Nephron (organoid): ENCODE measurements around the gene BRINP2.

Experiments used
- H3K27ac Mint-ChIP-seq, 3 experiments: 2 replicates each; pipeline ENCODE4 v1.8.0; 2020; ENCODE audit warnings: mixed read lengths in 3 of 3, mild to moderate bottlenecking in 2 of 3, moderate library complexity in 1 of 3
- H3K27me3 Mint-ChIP-seq: 2 replicates; pipeline ENCODE4 v1.8.0; 2021; ENCODE audit warnings: low read depth, mild to moderate bottlenecking, moderate library complexity, mixed read lengths
- H3K36me3 Mint-ChIP-seq: 2 replicates; pipeline ENCODE4 v1.8.0; 2020; ENCODE audit warnings: low read depth, mixed read lengths
- H3K4me1 Mint-ChIP-seq: 2 replicates; pipeline ENCODE4 v1.8.0; 2020; ENCODE audit warnings: mixed read lengths
- H3K4me3 Mint-ChIP-seq, 3 experiments: 2 replicates each; pipeline ENCODE4 v1.8.0; 2020; ENCODE audit warnings: mild to moderate bottlenecking in 3 of 3, mixed read lengths in 3 of 3, moderate library complexity in 2 of 3
- H3K9me3 Mint-ChIP-seq: 2 replicates; pipeline ENCODE4 v1.8.0; 2020; ENCODE audit warnings: mixed read lengths
- TF ChIP-seq, protein P1 (sequence below), 3 experiments: fragments of 200-600 bp; sonication (generic); IDR thresholded peaks; one replicate each; pipeline ENCODE4 v1.5.0; 2021; ENCODE audit warnings: antibody characterized with exemption in 3 of 3; ENCODE audit not compliant: unreplicated experiment in 3 of 3

BRINP2 gene

DNA sequence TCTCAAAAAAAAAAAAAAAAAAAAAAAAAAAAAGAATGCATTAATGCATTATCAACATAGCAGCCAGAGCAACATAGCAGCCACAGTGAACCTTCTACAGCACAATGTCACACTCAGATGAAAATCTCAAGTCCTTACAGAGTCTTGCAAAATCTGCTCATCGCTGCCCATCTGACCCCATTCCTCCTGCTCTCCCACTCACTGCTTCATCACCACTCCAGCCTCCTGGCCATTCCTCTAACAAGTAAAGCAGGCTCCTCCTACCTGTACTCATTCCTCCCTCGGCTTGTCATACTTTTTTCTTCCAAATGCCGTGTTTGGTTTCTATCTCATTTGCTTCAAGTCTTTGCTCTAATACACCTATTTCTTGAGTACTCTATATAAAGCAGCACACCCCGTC, 29.5 kb downstream of the BRINP2 start:
- H3K27me3 Mint-ChIP-seq = no peaks in the 10 kb centered on the region
- no peaks in the 10 kb centered on the region for H3K9me3 Mint-ChIP-seq
- peaks cover 8% of the 10 kb centered on the region for H3K4me1 Mint-ChIP-seq
- no peaks in the 10 kb centered on the region for H3K36me3 Mint-ChIP-seq
- TF ChIP-seq, protein P1, sequence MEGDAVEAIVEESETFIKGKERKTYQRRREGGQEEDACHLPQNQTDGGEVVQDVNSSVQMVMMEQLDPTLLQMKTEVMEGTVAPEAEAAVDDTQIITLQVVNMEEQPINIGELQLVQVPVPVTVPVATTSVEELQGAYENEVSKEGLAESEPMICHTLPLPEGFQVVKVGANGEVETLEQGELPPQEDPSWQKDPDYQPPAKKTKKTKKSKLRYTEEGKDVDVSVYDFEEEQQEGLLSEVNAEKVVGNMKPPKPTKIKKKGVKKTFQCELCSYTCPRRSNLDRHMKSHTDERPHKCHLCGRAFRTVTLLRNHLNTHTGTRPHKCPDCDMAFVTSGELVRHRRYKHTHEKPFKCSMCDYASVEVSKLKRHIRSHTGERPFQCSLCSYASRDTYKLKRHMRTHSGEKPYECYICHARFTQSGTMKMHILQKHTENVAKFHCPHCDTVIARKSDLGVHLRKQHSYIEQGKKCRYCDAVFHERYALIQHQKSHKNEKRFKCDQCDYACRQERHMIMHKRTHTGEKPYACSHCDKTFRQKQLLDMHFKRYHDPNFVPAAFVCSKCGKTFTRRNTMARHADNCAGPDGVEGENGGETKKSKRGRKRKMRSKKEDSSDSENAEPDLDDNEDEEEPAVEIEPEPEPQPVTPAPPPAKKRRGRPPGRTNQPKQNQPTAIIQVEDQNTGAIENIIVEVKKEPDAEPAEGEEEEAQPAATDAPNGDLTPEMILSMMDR (IDR thresholded peaks at IDR 0.05; ENCODE audit: unreplicated experiment in 3 of 3) = no peak
- H3K4me3 Mint-ChIP-seq = no peak overlapping the region
- H3K27ac Mint-ChIP-seq = no peak overlapping the region

DNA sequence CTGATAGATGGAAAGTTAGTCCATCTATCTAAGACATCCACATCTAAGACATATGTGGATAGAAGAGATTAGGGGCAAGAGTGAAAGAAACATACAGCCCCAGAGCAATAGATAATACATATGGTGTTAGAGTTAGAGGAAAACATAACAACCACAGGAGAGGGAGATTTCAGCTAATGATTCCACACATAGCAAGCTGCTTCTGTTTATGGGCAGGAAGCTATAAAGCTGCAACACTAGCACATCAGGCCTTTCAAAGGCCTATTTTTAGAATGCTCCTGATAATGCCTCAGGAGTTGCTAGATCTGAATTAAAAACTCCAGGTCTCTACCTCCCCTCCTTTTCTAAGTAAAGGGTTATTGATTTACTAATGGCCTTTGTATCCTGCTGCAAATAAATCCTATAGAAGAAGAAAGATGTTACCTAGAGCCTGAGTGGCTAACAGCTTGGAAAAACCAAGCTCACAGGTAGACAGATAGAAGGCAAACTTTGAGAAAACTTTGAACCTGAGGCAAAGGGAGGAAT, 36.1 kb downstream of the BRINP2 start:
- peak overlapping the region in 2 of 3 experiments; percentile 31 to 33 for H3K27ac Mint-ChIP-seq
- no peaks in the 10 kb centered on the region for H3K9me3 Mint-ChIP-seq
- TF ChIP-seq, protein P1 (IDR thresholded peaks at IDR 0.05; ENCODE audit: unreplicated experiment in 3 of 3) = no peak
- no peaks in the 10 kb centered on the region for H3K27me3 Mint-ChIP-seq
- H3K4me3 Mint-ChIP-seq = no peak overlapping the region
- H3K36me3 Mint-ChIP-seq = no peaks in the 10 kb centered on the region
- H3K4me1 Mint-ChIP-seq = peaks cover 41% of the 10 kb centered on the region

GRCh38 chr1:177208920-177209319, 38.2 kb downstream of the BRINP2 start:
- Mint-ChIP-seq H3K27me3 (no peaks in the 10 kb centered on the region), H3K9me3 (peaks cover 3% of the 10 kb centered on the region), H3K36me3 (no peaks in the 10 kb centered on the region), H3K4me3 (peak overlapping the region in 1 of 3 experiments; percentile 44), H3K27ac (peak overlapping the region in 1 of 3 experiments; percentile 24), H3K4me1 (peaks cover 41% of the 10 kb centered on the region)
- TF ChIP-seq, protein P1 (IDR thresholded peaks at IDR 0.05; ENCODE audit: unreplicated experiment in 3 of 3) = no peak

- TF ChIP-seq, protein P1 (IDR thresholded peaks at IDR 0.05; ENCODE audit: unreplicated experiment in 3 of 3) = no peak
- Mint-ChIP-seq H3K27me3 (no peaks in the 10 kb centered on the region), H3K4me3 (peak overlapping the region in 1 of 3 experiments; percentile 44), H3K27ac (peak overlapping the region in 1 of 3 experiments; percentile 24), H3K36me3 (no peaks in the 10 kb centered on the region), H3K4me1 (peaks cover 41% of the 10 kb centered on the region), H3K9me3 (peaks cover 3% of the 10 kb centered on the region)
These were observed 38.6 kb downstream of the BRINP2 start for GRCh38 chr1:177209357-177209756.

GRCh38 chr1:177210071-177210470, 39.3 kb downstream of the BRINP2 start:
- Mint-ChIP-seq H3K27ac (peak overlapping the region in 1 of 3 experiments; percentile 24), H3K36me3 (no peaks in the 10 kb centered on the region)

DNA sequence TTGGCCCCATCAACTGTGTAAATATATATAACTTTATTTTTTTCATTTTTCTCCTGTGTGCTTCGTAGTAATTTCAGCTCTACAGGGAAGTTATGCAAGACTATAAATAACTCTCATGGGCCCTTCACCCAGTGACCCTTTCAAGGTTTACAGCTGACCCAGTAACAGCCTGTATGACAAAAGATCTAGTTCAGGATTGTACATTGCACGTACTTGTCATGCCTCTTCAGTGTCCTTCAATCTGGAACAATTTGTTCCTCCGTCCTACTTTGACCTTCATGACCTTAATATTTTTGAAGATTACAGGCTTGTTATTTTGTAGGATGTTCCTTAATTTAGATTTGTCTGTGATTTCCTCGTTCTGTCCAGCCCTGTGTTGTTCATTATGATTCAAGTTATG, 40.5 kb downstream of the BRINP2 start:
- Mint-ChIP-seq H3K4me3 (no peak overlapping the region), H3K9me3 (peaks cover 8% of the 10 kb centered on the region), H3K27me3 (no peaks in the 10 kb centered on the region), H3K4me1 (peaks cover 41% of the 10 kb centered on the region), H3K27ac (no peak overlapping the region), H3K36me3 (no peaks in the 10 kb centered on the region)
- TF ChIP-seq, protein P1 (IDR thresholded peaks at IDR 0.05; ENCODE audit: unreplicated experiment in 3 of 3) = no peak

More at GRCh38 chr1:177210071-177210470, 39.3 kb downstream of the BRINP2 start:
- H3K9me3 Mint-ChIP-seq = peaks cover 5% of the 10 kb centered on the region
- no peak overlapping the region for H3K4me3 Mint-ChIP-seq
- H3K27me3 Mint-ChIP-seq = no peaks in the 10 kb centered on the region
- TF ChIP-seq, protein P1 (IDR thresholded peaks at IDR 0.05; ENCODE audit: unreplicated experiment in 3 of 3) = no peak
- peaks cover 41% of the 10 kb centered on the region for H3K4me1 Mint-ChIP-seq
